WI38 (cell line): ENCODE data around the gene DCTN4.
"Not testable (repeated sequence)": the region's sequence is repeated elsewhere in the genome, so short reads cannot be mapped to it uniquely, and the experiment has no call there.

Experiments used
- H3K4me3 ChIP-seq: 2 replicates; pipeline ENCODE4 v1.5.1; 2011; ENCODE audit warnings: low read depth, mild to moderate bottlenecking, control low read depth, low read length
- TF ChIP-seq, protein P1 (sequence below): IDR thresholded peaks from 2 replicates; pipeline ENCODE4 v1.5.1; 2012; ENCODE audit warnings: low read depth, mild to moderate bottlenecking, control low read depth, low read length

Gene DCTN4

DNA sequence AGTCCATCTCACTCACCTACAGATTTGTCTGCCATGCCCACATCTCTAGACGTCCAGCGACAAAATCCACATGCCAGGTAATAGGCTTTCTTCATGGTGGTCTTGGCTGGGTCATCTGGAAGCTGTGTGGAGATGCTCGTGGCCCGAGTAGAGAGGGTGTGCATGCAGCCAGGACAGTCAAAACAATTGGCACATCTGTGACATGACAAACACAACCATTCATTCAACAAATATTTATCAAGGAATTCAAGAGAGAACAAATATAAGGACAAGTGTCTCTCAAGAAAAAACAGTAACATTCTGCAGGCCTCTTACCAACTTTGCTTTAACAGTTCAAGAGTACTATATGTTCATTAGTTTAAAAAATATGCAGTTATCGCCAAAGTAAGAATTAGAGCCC lies 5.4 kb downstream of the DCTN4 start:
- no peak overlapping the region for H3K4me3 ChIP-seq
- TF ChIP-seq, protein P1, sequence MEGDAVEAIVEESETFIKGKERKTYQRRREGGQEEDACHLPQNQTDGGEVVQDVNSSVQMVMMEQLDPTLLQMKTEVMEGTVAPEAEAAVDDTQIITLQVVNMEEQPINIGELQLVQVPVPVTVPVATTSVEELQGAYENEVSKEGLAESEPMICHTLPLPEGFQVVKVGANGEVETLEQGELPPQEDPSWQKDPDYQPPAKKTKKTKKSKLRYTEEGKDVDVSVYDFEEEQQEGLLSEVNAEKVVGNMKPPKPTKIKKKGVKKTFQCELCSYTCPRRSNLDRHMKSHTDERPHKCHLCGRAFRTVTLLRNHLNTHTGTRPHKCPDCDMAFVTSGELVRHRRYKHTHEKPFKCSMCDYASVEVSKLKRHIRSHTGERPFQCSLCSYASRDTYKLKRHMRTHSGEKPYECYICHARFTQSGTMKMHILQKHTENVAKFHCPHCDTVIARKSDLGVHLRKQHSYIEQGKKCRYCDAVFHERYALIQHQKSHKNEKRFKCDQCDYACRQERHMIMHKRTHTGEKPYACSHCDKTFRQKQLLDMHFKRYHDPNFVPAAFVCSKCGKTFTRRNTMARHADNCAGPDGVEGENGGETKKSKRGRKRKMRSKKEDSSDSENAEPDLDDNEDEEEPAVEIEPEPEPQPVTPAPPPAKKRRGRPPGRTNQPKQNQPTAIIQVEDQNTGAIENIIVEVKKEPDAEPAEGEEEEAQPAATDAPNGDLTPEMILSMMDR = no peak

DNA sequence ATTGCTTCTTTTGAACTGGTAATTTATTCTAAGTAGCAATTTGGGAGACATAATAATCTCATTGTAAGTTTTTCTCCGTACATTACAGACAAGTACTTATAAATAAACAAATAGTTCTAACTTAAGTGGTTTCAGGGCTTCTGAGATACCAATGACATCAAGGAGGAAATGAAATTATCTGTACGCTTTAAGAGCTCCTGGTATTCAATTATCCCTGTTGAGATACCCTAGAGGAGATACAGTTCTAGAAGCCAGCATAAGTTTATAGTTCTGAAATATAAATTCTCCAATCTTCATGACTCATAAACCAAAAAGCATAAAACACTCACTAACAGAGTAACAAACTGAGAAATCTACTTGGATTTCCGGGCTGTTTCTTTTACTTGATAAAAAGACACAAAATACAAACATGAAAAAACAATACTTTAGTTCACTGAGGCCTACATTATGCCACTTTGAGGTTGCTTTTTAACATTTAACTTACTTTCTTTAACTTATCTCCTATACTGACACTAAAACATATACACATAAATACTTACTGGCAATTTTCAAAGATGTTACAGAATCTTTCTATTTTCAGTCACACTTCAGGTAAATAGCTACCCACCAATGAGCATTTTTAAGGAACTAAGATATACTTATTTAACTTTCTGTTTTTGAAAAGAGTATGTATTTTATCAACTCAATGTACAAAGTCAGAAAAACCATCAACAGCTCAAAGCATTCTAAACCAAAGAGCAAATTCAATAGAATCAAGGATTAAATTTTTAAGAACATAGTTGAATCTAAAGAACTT lies 7.5 kb downstream of the DCTN4 start:
- no peak overlapping the region for H3K4me3 ChIP-seq
- TF ChIP-seq, protein P1 = no peak

DNA sequence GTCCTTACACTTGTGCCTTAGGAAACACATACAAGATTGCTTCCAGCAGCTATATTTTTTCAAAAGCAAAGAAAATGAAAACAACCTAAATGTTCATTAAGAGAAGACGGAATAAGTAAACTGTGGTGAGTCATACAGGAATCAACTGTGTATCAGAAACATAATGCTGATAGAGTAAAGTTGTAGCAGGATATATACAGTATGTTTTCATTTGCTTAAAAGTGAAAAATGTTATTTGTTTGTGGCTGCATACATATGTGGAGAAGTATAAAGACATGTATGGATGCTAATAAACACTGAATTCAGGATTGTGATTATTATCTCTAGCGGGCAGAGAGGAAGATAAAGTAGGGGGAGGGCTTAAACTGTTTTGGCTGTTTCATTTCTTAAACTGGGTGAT lies 8.3 kb downstream of the DCTN4 start:
- TF ChIP-seq, protein P1 = no peak

DNA sequence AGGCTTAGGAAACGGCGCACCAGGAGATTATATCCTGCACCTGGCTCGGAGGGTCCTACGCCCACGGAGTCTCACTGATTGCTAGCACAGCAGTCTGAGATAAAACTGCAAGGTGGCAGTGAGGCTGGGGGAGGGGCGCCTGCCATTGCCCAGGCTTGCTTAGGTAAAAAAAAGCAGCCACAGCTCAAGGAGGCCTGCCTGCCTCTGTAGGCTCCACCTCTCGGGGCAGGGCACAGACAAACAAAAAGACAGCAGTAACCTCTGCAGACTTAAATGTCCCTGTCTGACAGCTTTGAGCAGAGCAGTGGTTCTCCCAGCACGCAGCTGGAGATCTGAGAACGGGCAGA lies 15.7 kb downstream of the DCTN4 start:
- not testable (repeated sequence) for H3K4me3 ChIP-seq

More for the DNA sequence above, 8.3 kb downstream of the DCTN4 start:
- no peak overlapping the region for H3K4me3 ChIP-seq

DNA sequence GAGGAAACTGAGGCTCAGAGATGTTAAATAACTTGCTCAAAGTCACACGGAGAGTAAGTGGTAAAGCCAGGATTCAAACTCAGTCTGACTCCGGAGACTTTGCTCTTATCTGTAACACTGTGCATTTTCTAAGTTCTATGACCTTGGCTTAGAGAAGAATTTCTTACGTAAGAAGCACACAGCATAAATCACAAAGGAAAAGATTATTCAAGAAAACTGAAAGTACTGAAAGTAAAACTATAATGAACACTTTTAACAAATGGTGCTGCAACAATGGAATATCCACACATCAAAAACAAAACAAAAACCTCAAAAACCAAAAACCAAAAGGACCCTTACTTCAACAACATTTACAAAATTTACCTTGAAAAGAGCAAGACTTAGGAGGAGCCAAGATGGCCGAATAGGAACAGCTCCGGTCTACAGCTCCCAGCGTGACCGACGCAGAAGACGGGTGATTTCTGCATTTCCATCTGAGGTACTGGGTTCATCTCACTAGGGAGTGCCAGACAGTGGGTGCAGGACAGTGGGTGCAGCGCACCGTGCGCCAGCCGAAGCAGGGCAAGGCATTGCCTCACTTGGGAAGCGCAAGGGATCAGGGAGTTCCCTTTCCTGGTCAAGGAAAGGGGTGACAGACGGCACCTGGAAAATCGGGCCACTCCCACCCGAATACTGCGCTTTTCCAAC lies 16.2 kb downstream of the DCTN4 start:
- not testable (repeated sequence) for H3K4me3 ChIP-seq

DNA sequence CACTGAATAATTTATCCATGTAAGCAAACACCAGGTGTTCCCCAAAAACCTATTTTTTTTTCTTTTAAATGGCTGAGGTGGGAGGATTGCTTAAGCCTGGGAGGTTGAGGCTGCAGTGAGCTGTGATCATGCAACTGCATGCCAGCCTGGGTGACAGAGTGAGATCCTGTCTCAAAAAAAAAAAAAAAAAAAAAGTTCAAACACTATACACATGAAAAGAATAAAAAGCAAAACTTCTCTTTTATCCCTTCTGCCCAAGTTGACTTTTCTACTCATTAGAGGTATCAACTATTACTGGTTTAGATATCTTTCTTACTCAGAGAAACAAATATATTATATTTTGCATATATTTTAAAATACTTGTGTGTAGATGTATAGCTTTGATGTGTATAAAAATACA lies 17.8 kb downstream of the DCTN4 start:
- TF ChIP-seq, protein P1 = no peak
- H3K4me3 ChIP-seq = no peak overlapping the region

DNA sequence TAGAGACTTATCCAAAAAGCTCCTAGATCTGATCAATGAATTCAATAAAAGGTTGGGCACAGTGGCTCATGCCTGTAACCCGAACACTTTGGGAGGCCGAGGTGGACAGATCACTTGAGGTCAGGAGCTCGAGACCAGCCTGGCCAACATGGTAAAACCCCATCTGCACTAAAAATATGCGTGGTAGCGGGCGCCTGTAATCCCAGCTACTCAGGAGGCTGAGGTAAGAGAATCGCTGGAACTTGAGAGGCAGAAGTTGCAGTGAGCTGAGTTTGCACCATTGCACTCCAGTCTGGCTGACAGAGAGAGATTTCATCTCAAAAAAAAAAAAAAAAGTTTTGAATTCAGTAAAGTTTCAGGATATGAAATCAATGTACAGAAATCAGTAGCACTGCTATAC lies 20.0 kb downstream of the DCTN4 start:
- TF ChIP-seq, protein P1 = no peak
- H3K4me3 ChIP-seq = no peak overlapping the region

DNA sequence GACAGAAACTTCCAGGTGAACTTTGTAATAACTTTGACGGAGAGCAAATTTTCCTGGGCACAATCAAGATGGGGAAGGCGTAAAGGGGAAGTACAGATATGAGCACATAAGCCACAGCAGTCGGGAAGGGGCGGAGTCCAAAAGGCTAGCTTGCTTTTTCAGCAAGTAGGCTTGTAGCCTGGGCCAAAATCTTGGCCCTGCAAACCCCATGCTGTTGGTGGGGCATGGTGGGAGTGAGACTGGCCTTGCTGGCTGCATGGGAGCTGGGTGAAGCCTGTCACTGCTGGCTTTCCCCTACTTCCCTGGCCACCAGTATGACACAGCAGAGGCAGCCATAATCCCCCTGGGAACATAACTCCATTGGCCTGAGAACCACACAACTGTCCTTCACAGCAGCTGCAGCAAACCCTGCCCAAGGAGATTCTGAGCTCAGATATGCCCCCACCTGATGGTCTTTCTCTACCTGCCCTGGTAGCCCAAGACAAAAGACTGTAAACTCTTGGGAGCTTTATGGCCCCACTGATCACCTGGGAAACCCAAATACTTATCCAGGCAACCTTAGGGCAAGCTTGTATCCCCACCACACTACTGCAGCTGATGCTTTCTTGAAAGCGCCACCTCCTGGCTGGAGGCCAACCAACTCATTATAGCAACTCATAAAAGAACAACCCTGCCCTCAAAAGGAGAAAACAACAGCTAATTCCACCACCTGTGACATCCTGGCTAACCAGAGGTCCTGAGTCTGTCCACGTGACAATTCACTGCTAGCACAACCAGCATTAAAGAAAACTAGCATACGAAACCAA lies 24.0 kb downstream of the DCTN4 start:
- H3K4me3 ChIP-seq = no peak overlapping the region
- TF ChIP-seq, protein P1 = no peak
